ENCODE measurements around the gene ARHGAP19.

Gene ARHGAP19

GRCh38 chr10:97203220-97203619, 89.2 kb downstream of the ARHGAP19 start:
- Histone ChIP-seq H3K9ac (ENCODE audit: low read depth, low read length) (no peak overlapping the region), H3K36me3 (ENCODE audit: insufficient read depth, low read length) (no peaks in the 10 kb centered on the region), H3K4me1 (ENCODE audit: insufficient read depth, low read length) (no peaks in the 10 kb centered on the region), H3K27me3 (ENCODE audit: insufficient read depth, low read length, poor library complexity) (no peaks in the 10 kb centered on the region), H3K27ac (ENCODE audit: low read length) (no peak overlapping the region), H3K9me3 (ENCODE audit: insufficient read depth, low read length, severe bottlenecking) (no peaks in the 10 kb centered on the region), H3K4me3 (ENCODE audit: low read depth in 1 of 2, low read length in 2 of 2) (no peak overlapping the region), H3K4me2 (ENCODE audit: insufficient read depth, low read length) (no peak overlapping the region), H2AFZ (ENCODE audit: low read depth, low read length) (no peak overlapping the region), H3K79me2 (ENCODE audit: insufficient read depth, low read length) (no peaks in the 10 kb centered on the region), H4K20me1 (ENCODE audit: insufficient read depth, low read length) (peaks cover 4% of the 10 kb centered on the region)
- ATAC-seq (ENCODE audit: insufficient read depth, low read depth) (no peak), DNase-seq (no peak)
- TF ChIP-seq EZH2 (IDR thresholded peaks at IDR 0.05; ENCODE audit: borderline replicate concordance, low read depth, low read length, severe bottlenecking) (no peak), CTCF (IDR thresholded peaks at IDR 0.05; ENCODE audit: borderline replicate concordance, extremely low read depth, low read length, poor library complexity, severe bottlenecking) (no peak)

- Histone ChIP-seq H2AFZ (ENCODE audit: low read depth, low read length) (no peak overlapping the region), H3K4me3 (ENCODE audit: low read depth in 1 of 2, low read length in 2 of 2) (no peak overlapping the region), H4K20me1 (ENCODE audit: insufficient read depth, low read length) (peaks cover 3% of the 10 kb centered on the region), H3K27me3 (ENCODE audit: insufficient read depth, low read length, poor library complexity) (peaks cover 8% of the 10 kb centered on the region), H3K36me3 (ENCODE audit: insufficient read depth, low read length) (no peaks in the 10 kb centered on the region), H3K9ac (ENCODE audit: low read depth, low read length) (no peak overlapping the region), H3K9me3 (ENCODE audit: insufficient read depth, low read length, severe bottlenecking) (no peaks in the 10 kb centered on the region), H3K79me2 (ENCODE audit: insufficient read depth, low read length) (no peaks in the 10 kb centered on the region), H3K4me2 (ENCODE audit: insufficient read depth, low read length) (no peak overlapping the region), H3K27ac (ENCODE audit: low read length) (no peak overlapping the region), H3K4me1 (ENCODE audit: insufficient read depth, low read length) (peaks cover 15% of the 10 kb centered on the region)
- no peak for ATAC-seq (ENCODE audit: insufficient read depth, low read depth)
- peak; percentile 24 for DNase-seq
- TF ChIP-seq EZH2 (IDR thresholded peaks at IDR 0.05; ENCODE audit: borderline replicate concordance, low read depth, low read length, severe bottlenecking) (no peak), CTCF (IDR thresholded peaks at IDR 0.05; ENCODE audit: borderline replicate concordance, extremely low read depth, low read length, poor library complexity, severe bottlenecking) (no peak)
Observed at GRCh38 chr10:97200616-97201015, 91.8 kb downstream of the ARHGAP19 start.

- no peak overlapping the region for H3K27ac ChIP-seq (ENCODE audit: low read length)
Observed at GRCh38 chr10:97199152-97199551, 93.3 kb downstream of the ARHGAP19 start.

More at GRCh38 chr10:97199152-97199551, 93.3 kb downstream of the ARHGAP19 start:
- H4K20me1 ChIP-seq (ENCODE audit: insufficient read depth, low read length), result peaks cover 5% of the 10 kb centered on the region
- H3K9me3 ChIP-seq (ENCODE audit: insufficient read depth, low read length, severe bottlenecking), result no peaks in the 10 kb centered on the region
- no peak overlapping the region for H2AFZ ChIP-seq (ENCODE audit: low read depth, low read length)
- H3K27me3 ChIP-seq (ENCODE audit: insufficient read depth, low read length, poor library complexity), result peaks cover 14% of the 10 kb centered on the region
- ATAC-seq (ENCODE audit: insufficient read depth, low read depth) (no peak), DNase-seq (no peak)
- no peaks in the 10 kb centered on the region for H3K79me2 ChIP-seq (ENCODE audit: insufficient read depth, low read length)
- no peak overlapping the region for H3K4me2 ChIP-seq (ENCODE audit: insufficient read depth, low read length)
- no peak overlapping the region for H3K9ac ChIP-seq (ENCODE audit: low read depth, low read length)
- H3K4me3 ChIP-seq (ENCODE audit: low read depth in 1 of 2, low read length in 2 of 2), result no peak overlapping the region
- H3K4me1 ChIP-seq (ENCODE audit: insufficient read depth, low read length), result peaks cover 17% of the 10 kb centered on the region
- no peak for TF ChIP-seq EZH2 (IDR thresholded peaks at IDR 0.05; ENCODE audit: borderline replicate concordance, low read depth, low read length, severe bottlenecking)
- no peak for TF ChIP-seq CTCF (IDR thresholded peaks at IDR 0.05; ENCODE audit: borderline replicate concordance, extremely low read depth, low read length, poor library complexity, severe bottlenecking)
- H3K36me3 ChIP-seq (ENCODE audit: insufficient read depth, low read length), result no peaks in the 10 kb centered on the region
